NT2/D1 (cell line): ENCODE data around the gene NEDD9.

ENCODE experiments used
- SUZ12 ChIP-seq: IDR thresholded peaks from 2 replicates; pipeline ENCODE4 v1.6.1; 2011; ENCODE audit not compliant: insufficient read length, insufficient read depth; ENCODE audit errors: extremely low read depth
- YY1 ChIP-seq: IDR thresholded peaks from 2 replicates; pipeline ENCODE4 v1.6.1; 2011; ENCODE audit not compliant: insufficient read length, insufficient read depth
- ZNF274 ChIP-seq: IDR thresholded peaks from 2 replicates; pipeline ENCODE4 v1.6.1; 2011; ENCODE audit warnings: mild to moderate bottlenecking, low read depth, low read length

- TF ChIP-seq YY1: no peak
- TF ChIP-seq ZNF274: no peak
- no peak for TF ChIP-seq SUZ12
These were observed 29.0 kb downstream of the NEDD9 start for GRCh38 chr6:11203306-11204004.
